COLO829 (cell line): ENCODE measurements around the gene MORN3.
A peak's percentile ranks its signal among the peaks of the same experiment; 100 is the strongest.
"Not testable (repeated sequence)": the region's sequence is repeated elsewhere in the genome, so short reads cannot be mapped to it uniquely, and the experiment has no call there.

Source experiments
- DNase-seq: peaks from one replicate; pipeline ENCODE4 v3.0.0; 2012; ENCODE audit warnings: low spot score

The MORN3 gene

DNA sequence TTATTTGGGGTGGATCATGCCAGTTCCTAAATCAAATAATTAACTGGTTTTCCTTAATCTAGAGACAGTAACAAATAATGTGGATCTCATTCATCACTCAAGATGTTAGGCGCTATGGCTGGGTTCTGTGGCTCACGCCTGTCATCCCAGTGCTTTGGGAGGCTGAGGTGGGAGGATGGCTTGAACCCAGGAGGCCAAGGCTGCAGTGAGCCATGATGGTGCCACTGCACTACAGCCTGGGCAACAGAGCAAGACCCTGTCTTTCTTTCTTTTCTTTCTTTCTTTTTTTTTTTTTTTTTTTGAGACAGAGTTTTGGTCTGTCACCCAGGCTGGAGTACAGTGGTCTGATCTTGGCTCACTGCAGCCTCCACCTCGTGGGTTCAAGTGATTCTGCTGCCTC lies 23.3 kb upstream of the MORN3 start:
- DNase-seq: not testable (repeated sequence)

GRCh38 chr12:121689430-121689829 lies 20.0 kb upstream of the MORN3 start:
- no peak for DNase-seq

DNA sequence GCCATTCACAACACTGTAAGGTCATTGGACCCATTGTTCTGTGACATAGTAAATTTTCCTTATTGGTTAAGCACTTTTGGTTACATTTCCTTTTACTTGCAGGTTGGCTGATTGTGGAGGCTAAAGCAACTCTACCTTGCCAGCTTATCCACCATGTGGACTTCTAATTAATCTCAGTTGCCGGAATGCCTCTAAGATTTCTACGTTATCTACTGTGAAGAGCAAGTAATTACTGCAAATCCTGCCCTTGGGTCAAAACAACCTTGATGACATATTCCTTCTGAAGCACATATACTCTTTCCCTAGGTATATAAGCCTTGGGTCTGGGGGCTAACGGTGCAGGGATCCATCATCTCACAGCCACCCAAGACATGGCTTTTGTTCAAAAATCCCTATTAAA lies 19.5 kb upstream of the MORN3 start:
- no peak for DNase-seq

DNA sequence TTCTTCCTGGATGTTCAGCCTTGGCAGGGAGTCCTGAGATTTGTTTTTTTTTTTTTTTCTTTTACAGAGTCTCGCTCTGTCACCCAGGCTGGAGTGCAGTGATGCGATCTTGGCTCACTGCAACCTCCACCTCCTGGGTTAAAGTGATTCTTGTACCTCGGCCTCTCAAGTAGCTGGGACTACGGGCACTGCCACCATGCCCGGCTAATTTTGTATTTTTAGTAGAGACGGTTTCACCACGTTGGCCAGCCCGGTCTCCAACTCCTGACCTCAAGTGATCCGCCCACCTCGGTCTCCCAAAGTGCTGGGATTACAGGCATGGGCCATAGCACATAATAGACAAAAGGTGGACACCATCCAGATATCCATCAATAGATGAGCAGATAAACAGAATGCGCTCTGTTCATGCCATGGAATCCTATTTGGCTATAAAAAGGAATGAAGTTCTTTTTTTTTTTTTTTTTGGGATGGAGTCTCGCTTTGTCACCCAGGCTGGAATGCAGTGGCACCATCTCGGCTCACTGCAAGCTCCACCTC lies 10.3 kb upstream of the MORN3 start:
- peak; percentile 39 for DNase-seq

DNA sequence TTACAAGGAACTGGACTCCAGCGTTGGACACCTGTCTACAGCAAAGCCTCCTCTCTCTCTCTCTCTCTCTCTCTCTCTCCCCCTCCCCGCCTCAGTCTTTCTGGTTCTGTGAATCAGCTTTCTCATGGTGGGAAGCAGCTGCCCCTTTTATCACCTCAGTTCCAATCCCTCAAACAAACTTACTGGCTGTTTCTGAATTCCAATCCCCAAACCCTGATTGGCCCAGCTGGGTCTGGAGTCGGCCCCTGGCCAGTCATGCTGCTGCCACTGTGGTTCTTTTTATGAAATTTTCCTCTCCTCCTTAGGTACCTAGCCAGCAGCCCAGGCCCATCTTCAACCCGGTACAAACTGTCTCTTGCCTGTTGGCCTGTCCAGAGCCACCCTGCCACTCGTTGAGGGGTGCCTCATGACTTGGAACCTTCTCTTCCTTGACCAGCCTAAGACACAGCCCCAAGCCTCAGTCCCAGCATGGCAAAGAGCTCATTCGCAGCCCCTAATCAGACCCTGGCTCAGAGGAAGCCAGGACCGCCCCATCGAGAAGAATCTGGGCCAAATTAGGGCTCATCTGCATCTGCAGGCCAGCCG lies 9.4 kb upstream of the MORN3 start:
- no peak for DNase-seq

DNA sequence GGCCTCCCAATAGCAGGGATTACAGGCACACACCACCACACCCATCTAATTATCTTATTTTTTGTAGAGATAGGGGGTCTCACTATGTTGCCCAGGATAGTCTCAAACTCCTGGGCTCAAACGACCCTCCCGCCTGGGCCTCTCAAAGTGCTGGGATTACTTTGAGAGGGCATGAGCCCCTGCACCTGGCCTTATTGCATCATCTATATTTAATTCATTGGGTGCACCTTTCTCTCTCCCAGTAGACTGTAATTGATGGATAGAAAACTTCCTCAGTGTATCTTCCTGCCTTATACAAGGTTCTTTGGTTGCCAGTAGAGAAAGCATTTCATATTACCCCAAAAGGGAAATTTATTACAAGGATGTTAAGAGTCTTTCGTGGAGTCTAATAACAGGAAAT lies 8.9 kb upstream of the MORN3 start:
- no peak for DNase-seq

DNA sequence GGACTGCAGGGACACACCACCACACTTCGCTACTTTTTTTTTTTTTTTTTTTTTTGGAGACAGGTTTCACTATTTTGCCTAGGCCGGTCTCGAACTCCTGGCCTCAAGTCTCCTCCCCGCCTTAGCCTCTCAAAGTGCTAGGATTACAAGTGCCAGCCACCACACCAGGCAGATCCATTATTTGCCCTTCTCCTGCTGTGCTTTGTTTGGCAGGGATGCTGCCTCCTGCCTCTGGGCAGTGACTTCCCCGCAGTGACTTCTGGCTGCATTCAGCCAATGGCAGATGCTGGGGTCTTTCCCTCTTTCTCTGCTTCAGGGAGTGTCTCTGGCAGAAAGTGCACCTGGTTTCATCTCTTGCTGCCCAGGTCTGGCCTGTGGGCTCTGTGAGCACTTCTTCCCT lies 6.7 kb upstream of the MORN3 start:
- DNase-seq: no peak

DNA sequence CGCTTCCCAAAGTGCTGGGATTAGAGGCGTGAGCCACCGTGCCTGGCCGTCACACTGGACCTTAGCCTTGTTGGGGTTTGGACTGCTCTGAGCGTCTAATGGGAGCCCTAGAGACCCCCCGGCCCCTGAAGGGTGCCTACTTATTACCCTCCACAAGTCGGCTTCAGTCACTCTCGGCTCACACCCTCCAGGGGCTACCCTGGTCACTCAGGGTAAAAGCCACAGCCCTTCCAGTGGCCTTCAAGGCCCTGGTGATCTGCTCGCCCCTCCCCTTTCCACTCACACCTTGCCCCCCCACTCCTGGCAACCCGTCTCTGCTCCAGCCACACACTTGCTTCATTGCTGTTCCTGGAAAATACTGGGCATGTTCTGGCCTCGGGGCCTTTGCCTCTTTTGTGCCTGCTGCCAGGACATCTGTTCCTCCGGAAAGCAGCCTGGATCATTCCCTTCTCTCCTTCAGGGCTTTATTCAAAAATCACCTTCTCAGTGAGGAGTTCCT lies 3.6 kb upstream of the MORN3 start:
- DNase-seq: no peak

DNA sequence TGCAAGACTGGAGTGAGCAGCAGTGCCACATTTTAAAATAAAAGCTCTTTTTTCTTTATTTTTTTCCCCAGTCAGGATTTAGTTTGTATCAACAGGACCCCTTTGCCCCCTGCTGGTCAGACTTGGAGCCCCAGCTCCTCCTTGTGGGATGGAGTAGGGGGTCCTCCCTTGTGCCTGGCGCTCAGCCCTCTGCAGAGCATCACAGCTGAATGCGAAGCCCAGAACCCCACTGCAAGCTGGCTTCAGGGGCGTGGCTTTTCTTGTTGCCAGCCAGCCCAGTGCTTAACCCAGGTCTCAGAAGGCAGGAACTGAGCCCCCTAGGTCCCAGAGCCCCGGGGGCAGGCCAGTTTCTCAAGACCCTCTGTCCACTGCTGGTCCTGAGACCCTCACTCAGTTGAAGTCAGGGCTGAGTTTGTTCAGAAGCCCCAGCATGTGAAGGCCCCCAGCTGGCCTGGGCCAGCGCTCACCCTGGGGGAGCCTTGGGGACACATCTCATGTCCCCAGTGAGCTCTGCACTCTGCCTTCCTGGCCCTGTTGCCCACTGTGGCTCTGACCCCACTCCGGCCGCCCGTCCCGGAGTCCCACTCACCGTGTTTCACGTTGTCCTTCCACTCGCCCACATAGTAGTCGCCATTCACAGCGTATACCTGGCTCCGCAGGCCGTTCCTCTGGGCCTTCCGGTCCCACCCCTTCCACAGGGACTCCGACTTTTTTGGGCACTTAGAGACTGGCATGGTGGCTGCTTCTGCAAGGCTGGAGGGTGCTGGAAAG lies 519 bp downstream of the MORN3 start:
- no peak for DNase-seq

DNA sequence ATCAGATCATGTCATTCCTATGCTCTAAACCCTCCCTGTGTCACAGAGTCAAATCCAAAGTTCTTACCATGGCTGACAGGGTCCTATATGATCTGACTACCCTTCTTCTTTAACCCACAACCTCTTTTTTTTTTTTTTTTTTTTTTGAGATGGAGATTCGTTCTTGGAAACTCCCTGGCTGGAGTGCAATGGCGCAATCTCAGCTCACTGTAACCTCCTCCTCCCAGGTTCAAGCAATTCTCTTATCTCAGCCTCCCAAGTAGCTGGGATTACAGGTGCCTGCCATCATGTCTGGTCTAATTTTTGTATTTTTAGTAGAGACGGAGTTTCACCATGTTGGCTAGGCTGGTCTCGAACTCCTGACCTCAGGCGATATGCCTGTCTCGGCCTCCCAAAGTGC lies 2.6 kb downstream of the MORN3 start:
- not testable (repeated sequence) for DNase-seq

DNA sequence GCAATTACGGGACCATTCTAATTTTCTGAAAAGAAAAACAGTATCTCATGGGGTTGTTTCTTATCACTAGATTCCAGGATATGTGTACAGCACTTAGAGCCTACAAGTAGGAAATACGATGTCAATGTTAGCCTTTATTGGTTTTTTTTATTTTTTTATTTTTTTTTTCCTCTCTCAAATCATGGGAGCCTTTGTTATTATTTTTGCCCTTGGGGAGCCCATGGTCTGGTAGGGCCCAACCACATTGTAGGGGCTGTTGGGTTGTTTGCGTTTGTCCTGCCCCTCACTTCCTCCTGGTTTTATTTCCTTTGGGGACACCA lies 5.9 kb downstream of the MORN3 start:
- DNase-seq: no peak

GRCh38 chr12:121661353-121662105 lies 7.9 kb downstream of the MORN3 start:
- not testable (repeated sequence) for DNase-seq

DNA sequence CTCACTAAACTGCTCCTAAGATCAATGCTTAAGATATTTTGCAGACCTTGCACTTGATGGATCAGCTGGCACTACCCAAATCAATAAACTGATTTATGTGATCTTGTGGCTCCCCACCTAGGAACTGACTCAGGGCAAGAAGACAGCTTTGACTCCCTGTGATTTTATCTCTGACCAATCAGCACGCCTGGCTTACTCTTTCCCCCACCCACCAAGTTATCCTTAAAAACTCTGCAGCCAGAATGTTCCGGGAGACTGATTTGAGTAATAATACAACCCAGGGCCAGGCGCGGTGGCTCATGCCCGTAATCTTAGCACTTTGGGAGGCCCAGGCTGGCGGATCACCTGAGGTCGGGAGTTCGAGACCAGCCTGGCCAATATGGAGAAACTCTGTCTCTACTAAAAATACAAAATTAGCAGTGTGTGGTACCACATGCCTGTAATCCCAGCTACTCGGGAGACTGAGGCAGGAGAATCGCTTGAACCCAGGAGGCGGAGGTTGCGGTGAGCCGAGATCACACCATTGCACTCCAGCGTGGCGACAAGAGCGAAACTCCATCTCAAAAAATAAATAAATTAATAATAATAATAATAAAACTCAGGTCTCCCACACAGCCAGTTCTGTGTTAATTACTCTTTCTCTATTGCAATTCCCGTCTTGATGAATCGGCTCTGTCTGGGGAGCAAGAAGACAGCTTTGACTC lies 12.0 kb downstream of the MORN3 start:
- DNase-seq: no peak

GRCh38 chr12:121656122-121656521 lies 13.3 kb downstream of the MORN3 start:
- no peak for DNase-seq

DNA sequence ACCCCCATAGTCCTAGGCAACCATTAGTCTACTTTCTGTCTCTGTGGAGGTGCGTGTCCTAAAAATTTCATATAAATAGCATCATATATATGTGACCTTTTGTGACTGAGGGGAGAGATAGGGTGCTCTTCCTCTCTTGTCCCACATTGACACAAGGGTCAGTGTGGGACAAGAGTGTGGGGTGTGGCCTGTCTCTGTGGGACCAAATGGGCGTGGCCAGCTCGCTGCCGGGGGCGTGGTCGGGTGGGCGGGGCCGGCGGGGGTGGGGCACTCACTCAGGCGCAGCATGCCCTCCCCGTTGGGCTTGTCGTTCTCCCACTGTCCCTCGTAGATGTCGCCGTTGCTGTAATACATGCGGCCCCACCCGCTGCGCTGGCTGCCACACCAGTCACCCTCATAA lies 15.5 kb downstream of the MORN3 start:
- no peak for DNase-seq

DNA sequence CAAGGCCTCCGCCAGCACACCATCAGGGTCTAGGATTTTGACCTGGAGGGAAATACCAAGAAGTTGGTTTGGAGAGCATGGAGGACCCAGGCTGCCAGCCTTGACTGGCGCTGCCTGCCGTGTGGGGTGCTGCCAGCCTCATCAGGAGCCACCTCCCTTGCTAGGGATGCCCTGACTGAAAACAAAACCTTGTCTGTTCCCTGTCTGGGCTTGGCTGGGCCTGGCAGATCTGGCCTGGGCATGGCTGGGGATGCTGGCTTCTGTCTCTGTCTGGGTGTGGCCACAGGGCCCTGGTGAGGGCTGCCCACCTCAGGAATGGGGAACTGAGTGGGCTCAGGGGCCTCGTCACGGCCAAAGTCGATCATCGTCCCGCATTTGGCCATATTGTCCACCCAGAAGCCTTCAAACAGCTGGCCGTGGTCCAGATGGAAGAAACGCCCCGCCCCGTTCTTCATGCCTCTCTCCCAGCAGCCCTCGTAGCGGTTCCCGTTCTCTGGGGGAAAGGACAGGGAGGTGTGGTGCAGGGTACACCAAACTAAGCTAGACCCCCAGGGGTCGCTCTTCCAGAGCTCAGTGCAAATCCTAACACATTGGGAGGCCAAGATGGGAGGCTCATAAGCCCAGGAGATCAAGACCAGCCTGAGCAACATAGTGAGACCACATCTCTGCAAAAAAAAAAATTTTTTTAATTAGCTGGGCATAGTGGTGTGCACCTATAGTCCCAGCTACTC lies 16.5 kb downstream of the MORN3 start:
- DNase-seq: no peak

- no peak for DNase-seq
These were observed 18.1 kb downstream of the MORN3 start for GRCh38 chr12:121651320-121651719.

DNA sequence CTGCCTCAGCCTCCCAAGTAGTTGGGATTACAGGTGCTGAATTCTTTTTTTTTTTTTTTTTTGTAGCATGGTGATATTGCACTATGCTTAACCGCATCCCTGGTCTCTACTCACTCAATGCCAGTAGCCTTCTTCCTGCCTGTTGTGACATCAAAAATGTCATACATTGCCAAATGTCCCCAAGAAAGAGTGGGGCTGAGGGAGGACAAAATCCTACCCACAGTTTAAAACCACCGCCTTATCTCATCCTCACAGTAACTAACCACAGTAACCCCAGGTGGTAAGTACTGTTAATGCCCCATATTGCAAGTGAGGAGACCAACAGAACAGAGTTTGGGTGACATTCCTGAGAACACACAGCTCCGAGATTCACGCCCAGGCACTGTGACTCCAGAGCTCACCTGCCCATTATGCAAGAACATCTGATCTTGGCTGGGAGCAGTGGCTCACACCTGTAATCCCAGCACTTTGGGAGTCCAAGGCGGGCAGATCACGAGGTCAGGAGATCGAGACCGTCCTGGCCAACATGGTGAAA lies 19.6 kb downstream of the MORN3 start:
- DNase-seq: no peak

GRCh38 chr12:121649322-121649721 lies 20.1 kb downstream of the MORN3 start:
- DNase-seq: no peak

GRCh38 chr12:121648458-121649028 lies 20.9 kb downstream of the MORN3 start:
- no peak for DNase-seq

- DNase-seq: no peak
These were observed 28.2 kb downstream of the MORN3 start for GRCh38 chr12:121641343-121641630.
